GM04503 (cell line): ENCODE measurements around the gene SEC16A.

ENCODE experiments used
- DNase-seq: peaks from one replicate; pipeline ENCODE4 v3.0.0-alpha.2; 2012; ENCODE audit warnings: low read depth

Gene SEC16A

GRCh38 chr9:136519263-136520052 is 36.6 kb upstream of the SEC16A start:
- DNase-seq, result no peak

DNA sequence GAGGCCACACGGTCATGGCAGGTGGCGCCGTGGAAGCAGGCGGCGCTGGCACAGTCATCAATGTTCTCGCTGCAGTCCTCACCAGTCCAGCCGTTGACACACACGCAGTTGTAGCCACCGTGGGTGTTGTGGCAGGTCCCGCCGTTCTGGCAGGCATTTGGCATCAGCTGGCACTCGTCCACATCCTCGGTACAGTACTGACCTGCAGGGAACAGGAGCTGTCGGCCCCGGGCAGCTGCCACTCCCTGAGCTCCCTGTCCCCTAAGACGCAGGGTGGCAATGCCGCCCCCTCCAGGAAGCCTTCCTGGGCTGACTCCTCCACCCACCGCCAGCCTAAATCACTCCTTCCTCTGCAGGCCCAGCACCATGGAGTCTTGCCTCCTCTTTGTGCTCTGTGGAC is 35.8 kb upstream of the SEC16A start:
- DNase-seq, result no peak

DNA sequence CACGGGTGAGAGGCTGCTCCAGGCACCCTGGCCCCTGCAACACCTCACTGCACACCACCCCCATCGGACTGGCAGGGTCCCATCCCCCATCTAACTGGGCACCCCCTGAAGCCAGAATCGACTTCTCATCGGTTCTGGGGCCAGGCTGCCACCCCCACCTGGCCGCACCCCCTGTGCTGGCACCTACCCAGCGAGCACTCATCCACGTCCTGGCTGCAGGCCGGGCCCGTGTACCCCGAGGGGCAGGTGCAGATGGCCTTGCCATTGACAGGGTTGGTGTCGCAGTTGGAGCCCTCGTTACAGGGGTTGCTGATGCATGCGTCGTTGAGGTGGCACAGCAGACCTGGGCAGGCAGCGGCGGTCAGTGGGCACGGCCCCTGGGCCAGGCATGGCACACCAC is 35.1 kb upstream of the SEC16A start:
- DNase-seq, result no peak

- DNase-seq, result no peak
Observed at GRCh38 chr9:136517012-136517743, 34.3 kb upstream of the SEC16A start.

DNA sequence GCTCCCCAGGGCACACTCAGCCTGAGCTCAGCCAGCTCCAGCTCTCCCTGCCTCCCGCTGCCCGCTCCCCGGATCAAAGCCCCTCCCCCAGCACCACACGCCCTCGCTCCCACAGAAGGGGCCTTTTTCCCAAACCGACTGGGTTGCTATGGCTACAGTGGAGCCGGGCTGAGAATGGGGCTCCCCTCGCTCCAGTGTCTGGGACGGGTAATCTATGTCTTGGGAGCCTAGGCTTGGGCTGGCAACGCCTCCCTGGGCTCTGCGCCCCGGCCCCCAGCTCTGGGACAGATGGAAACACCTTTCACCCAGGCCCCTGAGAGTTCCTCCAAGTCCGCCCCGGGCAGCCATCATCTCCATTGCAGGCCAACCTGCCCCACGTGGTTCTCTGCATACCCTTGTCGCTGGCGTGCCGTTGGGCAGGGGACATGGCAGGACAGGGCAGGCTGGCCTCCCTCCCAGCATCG is 33.4 kb upstream of the SEC16A start:
- no peak for DNase-seq

DNA sequence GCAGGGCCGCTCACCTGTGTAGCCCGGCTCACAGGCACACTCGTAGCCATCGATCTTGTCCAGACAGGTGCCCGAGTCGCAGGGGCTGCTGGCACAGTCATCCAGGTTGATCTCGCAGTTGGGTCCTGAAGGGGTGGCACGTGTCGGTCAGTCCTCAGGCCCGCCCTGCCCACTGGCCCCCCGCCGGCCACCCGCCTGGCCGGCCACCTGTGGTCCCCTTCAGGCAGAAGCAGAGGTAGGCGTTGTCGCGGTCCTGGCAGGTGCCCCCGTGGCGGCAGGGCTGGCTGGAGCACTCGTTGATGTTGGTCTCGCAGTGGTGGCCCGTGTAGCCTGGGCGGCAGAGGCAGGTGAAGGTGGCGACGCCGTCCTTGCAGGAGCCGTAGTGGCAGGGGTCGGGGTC is 32.4 kb upstream of the SEC16A start:
- DNase-seq, result no peak

GRCh38 chr9:136514022-136514714 is 31.3 kb upstream of the SEC16A start:
- no peak for DNase-seq

DNA sequence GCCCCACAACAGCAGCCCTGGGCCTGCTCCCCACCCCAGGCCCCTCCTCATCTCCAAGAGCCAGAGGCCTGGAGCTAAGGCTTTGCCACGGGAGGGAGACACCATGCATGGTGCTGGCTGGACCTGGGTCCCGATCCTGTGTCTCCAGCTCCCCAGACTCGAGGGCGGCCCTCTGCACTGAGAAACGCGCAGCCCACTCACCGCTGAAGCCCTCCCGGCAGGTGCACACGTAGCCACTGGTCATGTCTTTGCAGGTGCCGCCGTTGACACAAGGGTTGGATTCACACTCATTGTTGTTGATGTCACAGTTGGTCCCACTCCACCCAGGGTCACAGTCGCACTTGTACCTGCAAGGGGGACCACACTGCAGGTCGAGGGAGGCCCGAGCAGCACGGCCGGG is 30.4 kb upstream of the SEC16A start:
- DNase-seq, result no peak

DNA sequence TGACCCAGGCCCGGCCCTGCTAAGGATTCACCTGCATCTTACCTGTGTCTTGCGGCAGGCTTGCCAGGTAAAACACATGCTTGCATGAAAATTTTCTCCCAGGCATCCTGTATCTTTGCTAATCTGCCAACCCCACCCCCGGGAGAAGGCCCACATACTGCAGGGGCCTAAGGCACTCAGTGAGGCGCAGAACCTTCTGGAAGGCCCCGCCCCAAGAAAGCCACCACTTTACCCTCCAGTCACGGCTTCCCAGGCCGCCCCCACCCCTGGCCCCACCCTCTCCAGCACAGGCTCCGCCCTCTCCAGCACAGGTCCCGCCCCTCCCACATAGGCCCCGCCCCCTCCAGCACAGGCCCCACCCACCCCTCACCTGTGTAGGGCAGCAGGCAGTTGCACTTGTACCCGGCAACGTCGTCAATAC is 29.8 kb upstream of the SEC16A start:
- no peak for DNase-seq

GRCh38 chr9:136511670-136512592 is 29.1 kb upstream of the SEC16A start:
- DNase-seq, result no peak

DNA sequence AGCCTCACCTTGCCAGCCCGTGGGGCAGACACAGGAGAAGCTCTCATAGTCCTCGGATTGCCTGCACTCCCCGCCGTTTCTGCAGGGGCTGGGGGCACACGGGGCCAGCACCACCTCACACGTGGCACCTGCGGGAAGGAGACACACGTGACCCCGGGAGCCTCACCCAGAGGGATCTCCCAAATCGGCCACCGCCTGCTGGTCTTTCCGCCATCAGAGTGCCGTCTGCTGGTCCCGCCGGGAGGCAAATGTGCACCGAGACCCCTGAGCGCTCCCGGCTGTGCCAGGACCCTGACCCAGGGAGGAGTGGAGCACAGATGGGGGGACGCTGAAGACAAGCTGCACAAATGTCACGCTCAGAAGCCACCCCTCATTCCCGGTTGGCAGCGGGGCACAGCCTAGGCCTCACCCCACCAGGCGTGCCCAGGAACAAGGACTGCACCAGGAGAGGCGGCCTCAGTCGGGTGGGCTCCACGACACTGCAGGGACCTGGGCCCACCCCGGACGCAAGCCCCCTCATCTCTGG is 28.4 kb upstream of the SEC16A start:
- no peak for DNase-seq

- no peak for DNase-seq
Observed at GRCh38 chr9:136510561-136510960, 27.7 kb upstream of the SEC16A start.

- DNase-seq, result no peak
Observed at GRCh38 chr9:136509549-136509948, 26.7 kb upstream of the SEC16A start.

GRCh38 chr9:136508729-136509500 is 26.1 kb upstream of the SEC16A start:
- no peak for DNase-seq

DNA sequence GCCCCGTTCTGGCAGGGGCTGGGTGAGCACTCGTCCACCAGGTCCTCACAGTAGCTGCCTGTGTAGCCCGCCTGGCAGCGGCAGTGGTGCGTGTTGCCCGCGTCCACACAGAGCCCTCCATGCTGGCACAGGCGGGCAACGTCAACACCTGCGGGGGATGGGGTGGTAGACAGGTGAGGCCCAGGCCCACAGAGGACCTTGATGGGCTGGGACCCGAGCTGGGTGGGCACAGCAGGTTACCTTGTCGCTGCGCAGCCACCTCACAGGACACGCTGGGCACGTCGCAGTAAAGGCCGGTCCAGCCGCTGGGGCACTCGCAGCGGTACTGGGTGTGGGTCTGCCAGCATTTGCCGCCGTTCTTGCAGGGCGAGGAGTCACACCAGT is 25.1 kb upstream of the SEC16A start:
- no peak for DNase-seq

DNA sequence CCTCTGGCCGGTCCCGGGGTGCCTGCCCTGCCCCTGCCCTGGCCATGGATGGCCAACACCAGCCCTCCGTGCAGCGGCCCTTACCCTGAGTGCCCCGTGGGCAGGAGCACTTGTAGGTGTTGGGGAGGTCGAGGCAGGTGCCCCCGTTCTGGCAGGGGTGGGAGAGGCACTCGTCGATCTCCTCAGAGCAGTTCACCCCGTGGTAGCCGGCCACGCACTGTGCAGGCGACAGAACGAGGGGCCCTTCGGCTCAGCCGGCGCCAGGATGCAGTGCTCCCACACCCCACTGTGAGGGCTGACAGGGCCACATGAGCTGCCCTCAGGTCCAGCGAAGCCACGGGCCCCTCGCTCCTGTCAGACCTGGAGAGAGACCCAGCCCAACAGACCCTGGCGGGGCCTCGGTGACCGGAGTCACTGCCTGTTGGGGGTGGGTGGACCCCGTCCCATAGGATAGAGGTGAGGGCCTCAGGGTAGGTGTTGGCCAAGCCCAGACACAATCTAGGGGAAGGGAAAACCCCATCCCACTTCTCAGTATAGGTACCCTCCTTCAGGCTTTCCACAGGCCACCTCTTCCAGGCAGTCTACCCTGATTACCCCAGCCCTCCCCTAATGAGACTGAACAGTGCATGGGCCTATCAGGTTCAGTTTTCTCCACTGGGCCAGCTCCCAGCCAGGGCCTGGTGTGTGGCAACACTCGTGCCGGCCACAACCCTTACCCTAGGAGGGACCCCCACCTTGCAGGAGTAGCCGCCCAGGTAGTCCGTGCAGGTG is 24.6 kb upstream of the SEC16A start:
- DNase-seq, result no peak

- DNase-seq, result no peak
Observed at GRCh38 chr9:136506425-136506824, 23.6 kb upstream of the SEC16A start.

DNA sequence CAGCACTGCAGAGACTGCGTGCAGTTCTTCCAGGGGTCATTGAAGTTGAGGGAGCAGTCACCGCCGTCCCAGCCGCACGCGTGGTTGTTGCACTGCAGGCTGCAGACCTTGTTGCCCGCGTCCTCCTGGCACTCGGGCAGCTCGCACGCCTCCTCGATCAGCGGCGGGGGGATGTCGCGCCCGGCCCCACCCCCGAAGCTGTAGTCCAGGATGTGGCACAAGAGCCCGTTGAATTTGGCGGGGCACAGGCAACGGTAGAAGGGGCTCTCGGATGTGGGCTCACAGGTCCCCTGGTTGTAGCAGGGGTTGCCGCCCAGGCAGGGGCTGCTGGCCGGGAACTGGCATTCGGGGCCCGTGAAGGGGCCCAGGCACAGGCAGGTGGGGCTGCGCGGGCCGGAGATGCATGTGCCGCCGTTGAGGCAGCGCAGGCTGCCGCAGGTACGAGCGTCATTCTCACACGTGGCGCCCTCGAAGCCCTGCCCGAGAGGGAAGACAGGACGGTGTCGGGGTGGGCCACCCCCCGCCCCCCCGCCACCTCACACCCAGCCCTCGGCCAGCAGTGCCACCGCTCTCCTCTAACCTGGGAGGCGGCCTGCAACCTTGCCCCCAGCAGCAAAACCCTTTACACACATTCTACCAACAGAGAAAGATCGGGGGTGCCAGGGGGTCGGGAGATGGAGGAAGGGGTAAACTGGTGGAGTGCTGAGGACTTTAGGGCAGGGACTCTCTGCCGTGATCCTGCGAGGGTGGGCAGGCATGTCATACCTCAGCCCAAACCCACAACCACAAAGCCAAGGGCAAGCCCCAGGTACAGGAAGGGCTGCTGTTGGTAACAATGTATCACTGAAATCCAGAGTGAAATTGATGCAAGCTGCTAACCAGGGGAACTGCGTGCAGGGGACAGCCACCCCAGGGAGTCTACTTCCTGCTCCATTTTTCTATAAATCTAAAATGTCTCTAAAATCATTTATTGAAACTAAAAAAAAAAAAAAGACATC is 22.9 kb upstream of the SEC16A start:
- no peak for DNase-seq
